ENCODE measurements around the gene DAD1.
"Not testable (repeated sequence)": the region's sequence is repeated elsewhere in the genome, so short reads cannot be mapped to it uniquely, and the experiment has no call there.

DAD1 gene

GRCh38 chr14:22567437-22567836 is 21.6 kb downstream of the DAD1 start:
- DNase-seq (ENCODE audit: low read depth in 3 of 3), result no peak

GRCh38 chr14:22566845-22567244 is 22.2 kb downstream of the DAD1 start:
- no peak for DNase-seq (ENCODE audit: low read depth in 3 of 3)

- not testable (repeated sequence) for DNase-seq (ENCODE audit: low read depth in 3 of 3)
Observed at GRCh38 chr14:22566266-22566665, 22.8 kb downstream of the DAD1 start.

- DNase-seq (ENCODE audit: low read depth in 3 of 3), result no peak
Observed at GRCh38 chr14:22565391-22565945, 23.6 kb downstream of the DAD1 start.

- DNase-seq (ENCODE audit: low read depth in 3 of 3), result no peak
Observed at GRCh38 chr14:22564463-22564862, 24.6 kb downstream of the DAD1 start.

- DNase-seq (ENCODE audit: low read depth in 3 of 3), result no peak
Observed at GRCh38 chr14:22563987-22564386, 25.0 kb downstream of the DAD1 start.

- peak in 2 of 3 experiments; percentile 53 to 69 for DNase-seq (ENCODE audit: low read depth in 3 of 3)
Observed at GRCh38 chr14:22561661-22562579, 27.1 kb downstream of the DAD1 start.

- DNase-seq (ENCODE audit: low read depth in 3 of 3), result no peak
Observed at GRCh38 chr14:22561366-22561660, 27.7 kb downstream of the DAD1 start.

- DNase-seq (ENCODE audit: low read depth in 3 of 3), result no peak
Observed at GRCh38 chr14:22560662-22561365, 28.2 kb downstream of the DAD1 start.

GRCh38 chr14:22559041-22559440 is 30.0 kb downstream of the DAD1 start:
- no peak for DNase-seq (ENCODE audit: low read depth in 3 of 3)

GRCh38 chr14:22558221-22558913 is 30.7 kb downstream of the DAD1 start:
- DNase-seq (ENCODE audit: low read depth in 3 of 3), result peak in 1 of 3 experiments; percentile 71

GRCh38 chr14:22557846-22558220 is 31.2 kb downstream of the DAD1 start:
- no peak for DNase-seq (ENCODE audit: low read depth in 3 of 3)

- DNase-seq (ENCODE audit: low read depth in 3 of 3), result peak; percentile 86 to 93 (median 90)
Observed at GRCh38 chr14:22556990-22557623, 31.9 kb downstream of the DAD1 start.

- DNase-seq (ENCODE audit: low read depth in 3 of 3), result peak; percentile 90 to 97 (median 96)
Observed at GRCh38 chr14:22556021-22556989, 32.7 kb downstream of the DAD1 start.

- peak; percentile 59 to 78 (median 62) for DNase-seq (ENCODE audit: low read depth in 3 of 3)
Observed at GRCh38 chr14:22555384-22556011, 33.5 kb downstream of the DAD1 start.

GRCh38 chr14:22554498-22555383 is 34.3 kb downstream of the DAD1 start:
- DNase-seq (ENCODE audit: low read depth in 3 of 3), result no peak

- not testable (repeated sequence) for DNase-seq (ENCODE audit: low read depth in 3 of 3)
Observed at GRCh38 chr14:22553861-22554497, 35.0 kb downstream of the DAD1 start.

GRCh38 chr14:22553445-22553844 is 35.6 kb downstream of the DAD1 start:
- DNase-seq (ENCODE audit: low read depth in 3 of 3), result no peak

GRCh38 chr14:22552827-22553076 is 36.3 kb downstream of the DAD1 start:
- DNase-seq (ENCODE audit: low read depth in 3 of 3), result no peak
